Measurements from ENCODE around the gene SPOP.

SPOP gene

GRCh38 chr17:49576088-49576916, 101.6 kb downstream of the SPOP start (continued):
- peak; percentile 65 for TF ChIP-seq GLIS2 (tag by site-specific recombination; IDR thresholded peaks at IDR 0.05)
- TF ChIP-seq ZNF610 (tag by site-specific recombination; IDR thresholded peaks at IDR 0.05; ENCODE audit: borderline replicate concordance): peak; percentile 39; the same call in 1 of the 2 replicates
- no peak for TF ChIP-seq BCL6B (tag by site-specific recombination; IDR thresholded peaks at IDR 0.05)
- TF ChIP-seq SETDB1 (IDR thresholded peaks at IDR 0.05; ENCODE audit: insufficient read length, low read length): no peak
- no peak for TF ChIP-seq PRDM6 (tag by site-specific recombination; IDR thresholded peaks at IDR 0.05)
- TF ChIP-seq ZNF324 (tag by site-specific recombination; IDR thresholded peaks at IDR 0.05): no peak; the same call in 1 of the 2 replicates
- TF ChIP-seq ZNF416 (tag by site-specific recombination; IDR thresholded peaks at IDR 0.05): no peak
- TF ChIP-seq ZNF174 (tag by site-specific recombination; IDR thresholded peaks at IDR 0.05): no peak
- TF ChIP-seq ZNF146 (tag by site-specific recombination; IDR thresholded peaks at IDR 0.05): no peak
- no peak for TF ChIP-seq ZNF600 (tag by site-specific recombination; IDR thresholded peaks at IDR 0.05)
- no peak for TF ChIP-seq ZNF510 (tag by site-specific recombination; IDR thresholded peaks at IDR 0.05; ENCODE audit: insufficient replicate concordance)
- TF ChIP-seq ATF2 (tag by site-specific recombination; IDR thresholded peaks at IDR 0.05; ENCODE audit: low read depth): no peak
- TF ChIP-seq ZFP3 (tag by site-specific recombination; IDR thresholded peaks at IDR 0.05; ENCODE audit: low read depth): no peak
- no peak for TF ChIP-seq ZSCAN23 (tag by site-specific recombination; IDR thresholded peaks at IDR 0.05)
- TF ChIP-seq SCRT2 (tag by site-specific recombination; IDR thresholded peaks at IDR 0.05): peak; percentile 43
- no peak for TF ChIP-seq ZSCAN5A (tag by site-specific recombination; IDR thresholded peaks at IDR 0.05)
- TF ChIP-seq ZFP37 (tag by site-specific recombination; IDR thresholded peaks at IDR 0.05): no peak
- TF ChIP-seq ZNF248 (tag by site-specific recombination; IDR thresholded peaks at IDR 0.05): no peak
- TF ChIP-seq ZNF121 (tag by site-specific recombination; IDR thresholded peaks at IDR 0.05): no peak
- TF ChIP-seq ZNF518A (tag by site-specific recombination; conservative IDR thresholded peaks at IDR 0.05; ENCODE audit: low read depth): no peak
- TF ChIP-seq KLF8 (tag by site-specific recombination; IDR thresholded peaks at IDR 0.05): peak; percentile 61
- no peak for TF ChIP-seq ZNF785 (tag by site-specific recombination; IDR thresholded peaks at IDR 0.05)
- no peak for TF ChIP-seq ZNF280D (tag by site-specific recombination; IDR thresholded peaks at IDR 0.05)
- no peak for TF ChIP-seq ELK4 (IDR thresholded peaks at IDR 0.05; ENCODE audit: borderline replicate concordance, low read depth, low read length)
